GM18508 (cell line): ENCODE measurements around the gene TALDO1.

Experiments used
- ATAC-seq: cut with Tn5 transposase; IDR thresholded peaks from one replicate; pipeline ENCODE4 v1.9.1; 2021; ENCODE audit warnings: moderate number of reproducible peaks; ENCODE audit not compliant: insufficient read depth, unreplicated experiment

The TALDO1 gene

GRCh38 chr11:778976-779954 is 32.0 kb downstream of the TALDO1 start:
- ATAC-seq, result no peak

- no peak for ATAC-seq
These were observed 32.8 kb downstream of the TALDO1 start for GRCh38 chr11:779955-780532.

GRCh38 chr11:782264-783174 is 35.3 kb downstream of the TALDO1 start:
- no peak for ATAC-seq

DNA sequence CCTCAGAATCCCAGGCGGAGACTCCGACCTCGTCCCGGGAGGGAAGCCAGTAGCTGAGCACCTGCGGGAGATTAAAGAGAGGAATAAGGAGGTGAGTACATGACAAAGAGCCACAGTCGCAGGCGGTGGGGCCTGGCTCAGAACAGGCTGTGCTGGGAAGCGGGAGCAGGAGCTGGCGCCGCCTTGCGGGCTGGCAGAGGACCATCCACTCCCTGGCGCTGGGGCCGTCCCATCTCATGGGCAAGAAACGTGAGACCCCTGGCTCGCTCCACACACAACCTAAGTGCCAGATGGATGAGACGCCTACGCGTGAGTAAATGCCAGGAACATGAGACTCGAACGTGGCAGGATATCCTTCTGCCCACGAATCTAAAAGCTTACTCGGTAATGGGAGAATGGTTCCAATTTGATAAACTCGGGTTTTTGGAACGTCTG is 36.3 kb downstream of the TALDO1 start:
- no peak for ATAC-seq

DNA sequence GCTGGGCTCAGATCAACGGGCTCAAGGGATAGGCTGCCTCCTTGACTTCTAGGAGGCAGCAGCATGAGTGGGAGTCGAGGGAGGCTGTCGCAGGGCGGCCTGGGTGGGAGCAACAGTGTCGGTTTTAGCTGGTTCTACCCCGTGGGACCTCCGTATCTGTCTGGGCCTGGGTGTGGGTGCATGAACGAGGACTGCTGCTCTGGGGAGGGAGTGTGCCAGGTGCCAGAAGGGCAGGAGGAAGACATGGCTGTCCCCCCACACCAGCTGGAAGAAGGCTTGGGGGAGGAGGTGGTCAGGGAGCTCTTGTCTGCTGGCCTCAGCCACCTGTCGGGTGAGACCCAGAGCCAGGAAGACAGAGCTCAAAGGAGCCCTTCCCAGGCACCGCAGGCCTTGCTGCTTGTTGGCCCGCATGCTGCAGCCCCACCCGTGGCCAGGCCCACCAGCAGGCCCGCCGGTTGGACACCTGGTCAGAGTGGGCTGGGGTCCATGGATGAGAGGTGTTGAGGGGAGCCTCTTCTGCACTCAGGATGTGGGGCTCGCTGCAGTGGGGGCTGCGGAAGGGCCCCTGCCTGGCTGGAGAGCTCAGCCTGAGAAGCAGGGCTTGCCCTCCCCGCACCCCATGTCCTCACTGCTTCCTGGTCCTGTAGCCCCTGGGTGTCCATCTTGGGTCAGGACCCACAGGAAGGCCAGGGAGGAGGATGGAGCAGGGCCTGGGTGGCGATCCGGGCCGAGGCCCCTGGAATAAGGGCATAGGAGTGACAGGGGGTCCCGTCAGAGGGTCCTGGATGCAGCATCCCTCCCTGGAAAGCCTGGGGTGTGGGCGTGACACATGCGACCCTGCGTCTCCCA is 39.2 kb downstream of the TALDO1 start:
- ATAC-seq, result no peak

- ATAC-seq, result no peak
These were observed 39.9 kb downstream of the TALDO1 start for GRCh38 chr11:787084-787675.

DNA sequence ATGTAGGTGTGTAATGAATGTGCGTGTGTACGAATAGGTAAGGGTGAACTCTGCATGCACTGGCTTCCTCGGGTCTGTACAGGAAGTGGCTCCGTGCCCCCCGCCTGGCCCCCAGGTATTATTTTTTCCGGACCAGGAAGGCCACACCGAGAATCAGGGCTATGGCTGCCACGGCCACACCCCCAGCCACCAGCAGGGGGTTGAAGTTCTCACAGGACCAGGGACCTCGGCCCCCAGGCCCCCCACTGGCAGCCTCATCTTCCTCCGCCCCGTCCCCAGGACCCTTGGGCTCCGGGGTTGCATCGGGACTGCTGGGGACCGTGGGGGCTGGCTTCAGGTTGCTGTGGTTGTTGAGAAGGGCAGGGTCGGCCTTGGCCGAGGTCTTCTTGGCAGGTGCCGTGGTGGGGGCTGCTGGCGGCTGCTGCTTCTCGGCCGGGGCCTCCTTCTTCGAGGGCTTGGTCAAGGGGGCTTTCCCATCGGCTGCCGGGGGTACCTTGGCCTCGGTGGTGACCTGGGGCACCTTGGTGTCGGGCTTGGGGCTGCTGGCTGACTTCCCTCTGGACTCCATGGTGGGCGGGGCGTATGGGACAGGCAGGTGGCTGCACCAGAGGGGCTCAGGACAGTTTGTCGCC is 40.9 kb downstream of the TALDO1 start:
- ATAC-seq, result no peak

GRCh38 chr11:788953-789940 is 42.0 kb downstream of the TALDO1 start:
- ATAC-seq, result no peak

DNA sequence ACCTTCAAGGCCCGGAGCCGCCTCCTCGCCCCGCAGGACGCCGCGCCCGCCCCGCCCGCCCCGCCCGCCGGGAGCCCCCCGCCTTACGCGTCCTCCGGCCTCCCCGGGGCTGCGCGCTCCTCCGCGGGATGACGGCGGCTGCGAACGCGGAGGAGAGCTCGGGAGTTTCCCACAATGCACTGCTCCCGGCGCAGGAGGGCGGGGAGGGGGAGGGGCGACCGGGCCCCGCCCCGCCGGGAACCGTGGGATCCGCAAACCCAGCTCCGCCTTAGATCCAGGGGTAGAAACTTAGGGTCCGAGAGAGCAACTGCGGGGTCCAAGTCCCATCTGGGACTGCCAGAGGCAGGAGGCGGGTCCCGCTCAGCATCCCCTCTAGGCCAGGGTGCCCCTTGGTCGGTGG is 42.7 kb downstream of the TALDO1 start, which contains the start of gene CEND1:
TSS of gene CEND1 (minus strand) at position 148 of the 400 bp plus-strand sequence. CDS start 1,514 bp downstream, outside the sequence.
- no peak for ATAC-seq

DNA sequence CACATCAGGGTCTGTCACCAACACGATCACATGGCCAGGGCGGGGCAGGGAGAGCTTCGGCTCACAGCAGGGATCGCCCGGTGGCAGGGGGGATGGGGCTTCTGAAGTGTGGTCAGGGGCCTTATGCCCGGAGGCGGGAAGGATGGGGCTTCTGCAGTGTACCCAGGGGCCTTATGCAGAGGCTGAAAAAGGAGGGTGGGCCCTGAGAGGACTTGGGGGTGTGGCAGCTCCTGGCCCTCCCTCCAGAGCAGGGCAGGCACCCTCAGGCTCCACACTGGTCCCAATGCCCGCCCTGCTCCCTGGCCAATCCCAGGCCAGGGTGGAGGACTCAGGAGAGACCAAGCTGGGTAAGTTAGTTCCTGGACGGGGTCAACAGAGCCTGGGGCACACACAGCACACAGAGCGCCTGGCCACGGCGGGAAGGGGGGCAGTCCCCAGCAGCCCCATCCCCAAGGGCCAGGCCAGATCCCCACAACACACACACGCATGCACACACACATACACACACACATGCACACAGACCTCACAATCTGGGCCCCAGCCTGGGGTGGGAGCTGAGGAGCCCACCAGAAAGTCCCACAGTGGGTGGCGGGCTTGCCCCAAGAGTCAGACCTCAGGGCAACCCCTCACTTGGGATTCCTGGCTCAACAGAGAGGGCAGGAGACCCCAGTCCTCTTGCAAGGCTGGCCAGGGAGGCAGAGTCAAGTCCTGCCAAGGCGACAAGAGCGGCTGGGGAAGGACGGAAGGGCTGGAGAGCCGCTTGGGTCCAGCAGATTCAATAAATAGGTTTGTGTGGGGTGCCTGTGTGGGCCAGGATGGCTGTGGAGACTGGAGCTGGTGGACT is 43.7 kb downstream of the TALDO1 start:
- no peak for ATAC-seq

DNA sequence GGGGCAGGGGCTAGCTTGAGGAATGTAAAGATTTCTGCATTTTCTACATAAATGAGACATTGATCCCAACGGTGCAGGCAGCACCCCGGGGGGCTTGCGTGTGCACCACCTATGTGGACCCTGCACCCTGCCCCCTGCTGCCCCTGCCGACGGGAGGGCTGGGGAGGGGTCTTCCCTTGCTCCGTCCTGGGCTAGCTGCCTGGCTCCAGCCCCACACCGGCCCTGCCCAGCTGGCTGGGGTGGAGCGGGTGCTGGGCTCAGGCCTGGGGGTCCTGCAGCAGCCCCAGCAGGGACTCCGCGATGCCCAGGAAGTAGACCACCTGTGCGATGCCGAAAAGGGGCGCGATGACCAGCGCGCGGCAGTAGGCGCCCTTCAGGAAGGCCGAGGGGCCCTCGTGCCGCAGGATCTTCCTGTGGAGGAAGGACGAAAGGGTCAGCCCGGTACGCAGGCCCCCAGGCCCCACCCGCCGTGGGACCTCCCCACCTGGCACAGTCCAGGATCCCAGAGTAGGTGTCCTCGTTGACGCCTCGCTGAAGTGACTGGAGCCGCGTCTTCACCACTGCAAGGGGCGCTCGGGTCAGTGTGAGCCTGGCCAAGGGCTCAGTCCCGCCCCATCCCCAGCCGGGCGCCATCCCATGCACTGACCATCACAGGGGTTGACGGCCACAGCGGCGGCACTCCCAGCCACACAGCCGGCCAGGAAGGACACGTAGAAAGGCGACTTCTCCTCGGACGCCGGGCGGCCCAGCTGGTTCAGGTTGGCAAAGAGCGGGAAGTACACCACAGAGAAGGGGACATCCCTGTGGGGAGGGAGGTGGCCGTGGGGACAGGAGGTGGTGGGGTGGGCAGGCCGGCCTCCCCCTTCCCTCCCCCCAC is 44.6 kb downstream of the TALDO1 start:
- ATAC-seq, result no peak

DNA sequence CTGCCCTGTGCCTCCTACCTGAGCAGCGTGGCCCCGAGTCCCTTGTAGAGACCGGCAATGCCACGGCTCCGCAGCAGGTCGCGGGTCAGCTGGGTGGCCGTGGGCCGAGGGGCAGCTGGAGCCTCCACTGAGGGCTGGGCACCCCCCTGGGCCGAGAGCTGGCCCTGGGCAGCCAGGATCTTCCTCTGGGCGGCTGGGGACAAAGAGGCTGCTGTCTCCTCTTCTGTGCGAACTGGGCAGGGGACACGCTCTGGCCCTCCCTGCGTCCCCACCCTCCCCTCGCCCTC is 45.2 kb downstream of the TALDO1 start:
- ATAC-seq, result no peak

- ATAC-seq, result no peak
These were observed 45.6 kb downstream of the TALDO1 start for GRCh38 chr11:792873-793272.

DNA sequence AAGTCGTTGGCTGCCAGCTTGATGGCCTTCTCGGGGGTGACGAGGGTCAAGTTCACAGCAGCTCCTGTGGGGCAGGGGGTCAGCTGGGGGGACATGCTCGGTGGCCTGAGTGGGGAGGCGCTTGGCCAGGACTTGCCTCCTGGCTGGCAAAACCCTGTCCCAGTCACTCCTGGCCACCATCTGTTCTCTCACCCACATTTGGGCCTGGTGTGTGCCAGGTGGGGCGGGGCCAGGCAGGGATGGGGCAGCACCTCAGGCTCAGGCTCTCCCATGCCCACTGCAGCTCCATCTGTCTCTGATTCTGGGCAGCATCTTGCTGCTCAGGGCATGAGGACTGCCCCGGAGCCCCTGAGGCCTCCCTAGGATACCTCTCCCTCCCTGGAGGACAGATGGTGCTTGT is 46.3 kb downstream of the TALDO1 start:
- ATAC-seq, result no peak

DNA sequence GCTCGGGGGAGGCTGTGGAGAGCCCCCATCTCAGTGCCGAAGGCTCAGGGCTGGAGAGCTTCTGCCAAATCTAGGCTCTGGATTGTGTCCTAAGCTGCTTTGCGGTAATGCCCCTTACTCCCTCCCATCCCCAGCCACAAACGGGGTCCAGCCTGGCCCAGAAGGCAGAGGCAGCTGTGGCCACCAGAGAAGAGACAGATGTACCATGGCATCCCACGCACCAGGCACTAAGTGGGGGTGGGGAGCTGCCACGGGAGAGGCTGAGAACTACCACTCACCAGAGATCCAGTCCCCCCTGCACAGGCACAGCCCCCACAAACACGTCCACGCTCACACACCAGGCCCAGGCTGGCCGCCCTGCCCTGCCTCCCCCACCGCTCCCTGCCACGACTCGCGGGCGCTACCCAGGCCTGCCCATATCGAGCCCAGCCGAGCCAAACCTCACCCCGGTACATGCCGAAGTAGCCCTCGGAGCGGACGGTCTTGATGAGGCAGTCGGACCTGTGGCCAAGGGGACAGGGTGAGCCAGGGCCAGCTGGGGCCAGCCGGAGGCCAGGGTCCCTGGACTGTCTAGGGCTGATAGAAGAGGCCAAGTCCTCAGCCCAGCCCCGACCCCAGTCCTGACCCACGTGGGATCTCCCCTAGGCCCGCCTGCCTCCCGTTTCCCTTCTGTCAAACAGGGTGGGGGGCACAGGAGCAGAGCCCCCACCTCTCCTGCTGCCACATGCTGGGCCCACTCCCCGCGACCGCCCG is 46.9 kb downstream of the TALDO1 start:
- ATAC-seq, result no peak
